ENCODE measurements around the gene CHRNA4. TPM values are rescaled to one million over a fixed set of nuclear protein-coding genes. Genes with fewer than 3 reads are reported as not detected.

Gene CHRNA4
- total and polyA plus RNA-seq, 10 of the 15 experiments (the other 5 are each of a cell fraction or from before 2014, with no cell fraction given) = 0.04 to 0.41 (median 0.06) TPM; not detected in 5

- 25% methylated on average over 48 of the region's 50 CpGs for WGBS (ENCODE audit: insufficient coverage, insufficient replicate concordance, low lambda C conversion rate, missing lambda C conversion rate)
- intact Hi-C loops (cut with micrococcal nuclease; ENCODE audit: unreplicated experiment) = no loop called here
- Histone ChIP-seq H4K20me1 (ENCODE audit: control insufficient read depth, insufficient read depth) (no peaks in the 10 kb centered on the region), H3K27ac (ENCODE audit: control insufficient read depth, insufficient read depth) (no peak overlapping the region), H3K27me3 (replicated peaks in 1 of 2; ENCODE audit: control insufficient read depth in 2 of 2, insufficient read depth in 2 of 2, low read length in 1 of 2) (no peaks in the 10 kb centered on the region; a peak in 1 of 4 replicates), H2AFZ (ENCODE audit: control insufficient read depth, low read depth, low read length) (no peak overlapping the region), H3K9me3 (replicated peaks; ENCODE audit: control insufficient read depth, insufficient read depth, low read length) (no peaks in the 10 kb centered on the region), H3K4me3 (no peak overlapping the region), H3K9ac (ENCODE audit: control insufficient read depth, insufficient read depth, low read length) (no peak overlapping the region), H3K4me1 (ENCODE audit: control insufficient read depth, insufficient read depth, low read length) (no peaks in the 10 kb centered on the region), H3K4me2 (ENCODE audit: control insufficient read depth, insufficient read depth) (no peak overlapping the region), H3K79me2 (ENCODE audit: control insufficient read depth, insufficient read depth, low read length) (no peaks in the 10 kb centered on the region), H3K36me3 (ENCODE audit: control insufficient read depth in 2 of 2, insufficient read depth in 2 of 2, low read length in 1 of 2) (no peaks in the 10 kb centered on the region)
- TF ChIP-seq CREB1 (IDR thresholded peaks at IDR 0.05; ENCODE audit: low read depth) (no peak), TCF12 (IDR thresholded peaks at IDR 0.05; ENCODE audit: low read depth, low read length) (peak; percentile 58; the same call in 1 of the 2 replicates)
- DNase-seq (ENCODE audit: low read depth, low spot score) = no peak
- in situ Hi-C loops (cut with MboI) = no loop called here
- ATAC-seq = peak; percentile 23; the same call in 2 of the 3 replicates
- ChIA-PET SMC1A (ENCODE audit: uncharacterized antibody, unreplicated experiment) (no interaction called here), CTCF (no interaction called here), POLR2A (no interaction called here), RAD21 (ENCODE audit: unreplicated experiment) (no interaction called here)
- BruUV-seq (replicated peaks) = no TSS peak
- no peak for FAIRE-seq
Observed at GRCh38 chr20:63361519-63362435, 628 bp upstream of the CHRNA4 start.

DNA sequence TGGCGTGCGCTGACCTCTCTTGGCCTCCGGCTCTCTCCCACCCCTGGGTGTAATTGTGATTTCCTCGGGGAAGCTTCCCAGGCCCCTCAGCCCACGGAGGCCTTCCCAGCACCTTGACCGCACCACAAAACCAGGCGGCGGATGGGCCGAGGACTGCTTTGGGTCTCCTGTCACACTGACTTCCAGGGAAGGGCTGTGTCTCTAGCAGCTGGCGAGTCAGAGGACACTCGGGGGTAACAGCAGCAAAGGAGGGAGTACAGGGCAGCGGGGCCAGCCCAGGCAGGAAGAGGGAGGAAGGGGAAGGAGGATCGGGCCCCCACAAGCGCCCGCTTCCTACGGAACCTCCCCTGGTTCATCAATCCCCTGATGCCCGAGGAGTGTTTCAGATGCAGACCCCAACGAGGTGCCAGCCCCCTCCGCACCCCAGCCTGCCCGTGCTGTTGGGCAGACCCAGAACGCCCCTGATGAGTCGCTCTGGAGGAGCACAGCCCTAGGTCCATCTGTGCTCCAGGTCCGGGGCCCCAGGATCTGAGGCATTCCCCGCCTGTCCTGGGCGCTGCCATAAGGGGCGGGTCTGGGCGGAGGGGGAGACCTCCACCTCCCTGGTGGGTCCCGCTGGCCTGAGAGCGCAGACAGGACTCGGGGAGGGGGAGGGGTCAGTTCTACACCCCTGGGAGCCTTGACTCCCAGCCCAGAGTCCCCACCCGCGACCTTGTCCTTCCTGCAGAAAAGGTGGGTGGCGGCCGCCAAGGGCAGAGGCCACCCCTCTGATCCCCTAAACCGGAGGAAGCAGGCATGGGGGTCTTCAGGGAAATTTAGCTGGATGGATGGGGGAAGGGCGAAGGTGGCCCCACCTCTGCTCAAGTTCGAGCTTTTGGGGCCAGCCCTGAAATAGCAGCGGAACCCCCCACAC is 956 bp downstream of the CHRNA4 start:
- 26% methylated on average over 37 of the region's 38 CpGs for WGBS (ENCODE audit: insufficient coverage, insufficient replicate concordance, low lambda C conversion rate, missing lambda C conversion rate)
- ATAC-seq = no peak
- Histone ChIP-seq H3K9ac (ENCODE audit: control insufficient read depth, insufficient read depth, low read length) (no peak overlapping the region), H3K4me3 (no peak overlapping the region), H2AFZ (ENCODE audit: control insufficient read depth, low read depth, low read length) (no peak overlapping the region), H3K4me2 (ENCODE audit: control insufficient read depth, insufficient read depth) (no peak overlapping the region), H3K9me3 (replicated peaks; ENCODE audit: control insufficient read depth, insufficient read depth, low read length) (no peaks in the 10 kb centered on the region), H3K27me3 (replicated peaks in 1 of 2; ENCODE audit: control insufficient read depth in 2 of 2, insufficient read depth in 2 of 2, low read length in 1 of 2) (no peaks in the 10 kb centered on the region; a peak in 1 of 4 replicates), H3K79me2 (ENCODE audit: control insufficient read depth, insufficient read depth, low read length) (no peaks in the 10 kb centered on the region), H4K20me1 (ENCODE audit: control insufficient read depth, insufficient read depth) (no peaks in the 10 kb centered on the region), H3K36me3 (ENCODE audit: control insufficient read depth in 2 of 2, insufficient read depth in 2 of 2, low read length in 1 of 2) (no peaks in the 10 kb centered on the region), H3K4me1 (ENCODE audit: control insufficient read depth, insufficient read depth, low read length) (no peaks in the 10 kb centered on the region), H3K27ac (ENCODE audit: control insufficient read depth, insufficient read depth) (no peak overlapping the region)
- DNase-seq (ENCODE audit: low read depth, low spot score) = no peak
- no TSS peak for BruUV-seq (replicated peaks)
- intact Hi-C loops (cut with micrococcal nuclease; ENCODE audit: unreplicated experiment) (no loop called here), in situ Hi-C loops (cut with MboI) (no loop called here)
- CTCF ChIA-PET = no interaction called here
- SMC1A ChIA-PET (ENCODE audit: uncharacterized antibody, unreplicated experiment) = no interaction called here
- no peak for FAIRE-seq
- POLR2A ChIA-PET = no interaction called here
- RAD21 ChIA-PET (ENCODE audit: unreplicated experiment) = no interaction called here
- TF ChIP-seq SUZ12 (IDR thresholded peaks at IDR 0.05; ENCODE audit: unreplicated experiment) = no peak
- TF ChIP-seq EP300 (IDR thresholded peaks at IDR 0.05; ENCODE audit: borderline replicate concordance in 1 of 2, control insufficient read depth in 1 of 2, low read depth in 2 of 2, low read length in 2 of 2) = no peak
- TF ChIP-seq JUNB (IDR thresholded peaks at IDR 0.05) = no peak
- TF ChIP-seq SPI1 (IDR thresholded peaks at IDR 0.05; ENCODE audit: borderline replicate concordance, insufficient read depth, low read depth, low read length) = no peak
- no peak for TF ChIP-seq RFX5 (IDR thresholded peaks at IDR 0.05; ENCODE audit: low read depth, low read length)
- TF ChIP-seq ESRRA (IDR thresholded peaks at IDR 0.05; ENCODE audit: low read length) = no peak
- no peak for TF ChIP-seq RAD21 (IDR thresholded peaks at IDR 0.05; ENCODE audit: insufficient read depth, low read depth, low read length)
- TF ChIP-seq KDM1A (IDR thresholded peaks at IDR 0.05; ENCODE audit: borderline replicate concordance) = no peak
- TF ChIP-seq BCLAF1 (IDR thresholded peaks at IDR 0.05) = no peak
- no peak for TF ChIP-seq PML (IDR thresholded peaks at IDR 0.05; ENCODE audit: low read length)
- TF ChIP-seq ASH2L (IDR thresholded peaks at IDR 0.05; ENCODE audit: borderline replicate concordance, low read depth) = no peak
